NB4 (cell line): Measurements from ENCODE around the gene CASP12.

Experiments
- CTCF ChIP-seq: IDR thresholded peaks from one replicate; pipeline ENCODE4 v1.5.1; 2012; ENCODE audit warnings: low read depth, low read length
- MAX ChIP-seq: IDR thresholded peaks from 2 replicates; pipeline ENCODE4 v1.6.1; 2011; ENCODE audit warnings: low read depth, low read length
- MYC ChIP-seq: IDR thresholded peaks from 2 replicates; pipeline ENCODE4 v1.6.1; 2011; ENCODE audit warnings: low read depth, low read length
- POLR2A ChIP-seq: IDR thresholded peaks from 2 replicates; pipeline ENCODE4 v1.6.1; 2011; ENCODE audit warnings: mild to moderate bottlenecking; ENCODE audit not compliant: insufficient read length; ENCODE audit errors: extremely low read depth

- no peak for TF ChIP-seq CTCF
- TF ChIP-seq POLR2A, result no peak
- TF ChIP-seq MAX, result no peak
- no peak for TF ChIP-seq MYC
Observed at GRCh38 chr11:104907521-104908185, 9.4 kb upstream of the CASP12 start.
